Nephron (organoid): ENCODE results near the gene CDRT15L2.
A peak's percentile ranks its signal among the peaks of the same experiment; 100 is the strongest.
"Not testable (repeated sequence)": the region's sequence is repeated elsewhere in the genome, so short reads cannot be mapped to it uniquely, and the experiment has no call there.

Source experiments
- H3K27ac Mint-ChIP-seq, 3 experiments: 2 replicates each; pipeline ENCODE4 v1.8.0; 2020; ENCODE audit warnings: mixed read lengths in 3 of 3, mild to moderate bottlenecking in 2 of 3, moderate library complexity in 1 of 3
- H3K27me3 Mint-ChIP-seq: 2 replicates; pipeline ENCODE4 v1.8.0; 2021; ENCODE audit warnings: low read depth, mild to moderate bottlenecking, moderate library complexity, mixed read lengths
- H3K36me3 Mint-ChIP-seq: 2 replicates; pipeline ENCODE4 v1.8.0; 2020; ENCODE audit warnings: low read depth, mixed read lengths
- H3K4me1 Mint-ChIP-seq: 2 replicates; pipeline ENCODE4 v1.8.0; 2020; ENCODE audit warnings: mixed read lengths
- H3K4me3 Mint-ChIP-seq, 3 experiments: 2 replicates each; pipeline ENCODE4 v1.8.0; 2020; ENCODE audit warnings: mild to moderate bottlenecking in 3 of 3, mixed read lengths in 3 of 3, moderate library complexity in 2 of 3
- H3K9me3 Mint-ChIP-seq: 2 replicates; pipeline ENCODE4 v1.8.0; 2020; ENCODE audit warnings: mixed read lengths
- CTCF ChIP-seq, 3 experiments: fragments of 200-600 bp; sonication (generic); IDR thresholded peaks; one replicate each; pipeline ENCODE4 v1.5.0; 2021; ENCODE audit warnings: antibody characterized with exemption in 3 of 3; ENCODE audit not compliant: unreplicated experiment in 3 of 3

CDRT15L2 gene

DNA sequence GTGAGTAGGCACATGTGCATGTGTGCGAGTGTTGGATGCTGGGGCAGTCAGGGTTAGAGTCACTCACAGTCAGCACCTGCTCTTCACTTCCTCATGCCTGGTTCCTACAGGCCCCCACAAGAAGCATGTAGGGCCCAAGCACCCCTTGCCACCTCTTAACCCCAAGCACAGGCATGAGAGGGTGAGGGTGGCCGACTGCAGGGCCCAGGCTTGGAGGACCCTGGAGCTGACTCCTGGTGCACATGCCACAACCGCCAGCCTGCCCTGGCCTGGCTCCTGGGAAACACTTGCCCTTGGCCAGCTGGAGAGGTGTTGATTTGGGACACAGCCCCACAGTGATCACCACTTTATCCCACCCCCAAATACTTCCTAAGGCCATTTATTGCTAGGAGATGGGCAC is 16.9 kb upstream of the CDRT15L2 start:
- Mint-ChIP-seq H3K36me3 (no peaks in the 10 kb centered on the region), H3K27me3 (peaks cover 11% of the 10 kb centered on the region), H3K27ac (no peak overlapping the region), H3K4me1 (no peaks in the 10 kb centered on the region), H3K4me3 (no peak overlapping the region), H3K9me3 (peaks cover 3% of the 10 kb centered on the region)
- no peak for TF ChIP-seq CTCF (IDR thresholded peaks at IDR 0.05; ENCODE audit: unreplicated experiment in 3 of 3)

GRCh38 chr17:20565245-20565644 is 14.3 kb upstream of the CDRT15L2 start:
- not testable (repeated sequence) for H3K27ac Mint-ChIP-seq, H3K9me3 Mint-ChIP-seq, H3K4me3 Mint-ChIP-seq, H3K36me3 Mint-ChIP-seq, H3K4me1 Mint-ChIP-seq
- peaks cover 11% of the 10 kb centered on the region for H3K27me3 Mint-ChIP-seq

GRCh38 chr17:20565711-20566110 is 13.8 kb upstream of the CDRT15L2 start:
- Mint-ChIP-seq H3K27ac (no peak overlapping the region), H3K4me1 (no peaks in the 10 kb centered on the region), H3K36me3 (no peaks in the 10 kb centered on the region), H3K9me3 (peaks cover 3% of the 10 kb centered on the region), H3K27me3 (peaks cover 11% of the 10 kb centered on the region), H3K4me3 (no peak overlapping the region)
- no peak for TF ChIP-seq CTCF (IDR thresholded peaks at IDR 0.05; ENCODE audit: unreplicated experiment in 3 of 3)

GRCh38 chr17:20566736-20567135 is 12.8 kb upstream of the CDRT15L2 start:
- not testable (repeated sequence) for H3K4me1 Mint-ChIP-seq, H3K4me3 Mint-ChIP-seq

GRCh38 chr17:20567421-20567820 is 12.1 kb upstream of the CDRT15L2 start:
- H3K36me3 Mint-ChIP-seq, H3K27ac Mint-ChIP-seq, H3K4me3 Mint-ChIP-seq, H3K4me1 Mint-ChIP-seq, H3K9me3 Mint-ChIP-seq: not testable (repeated sequence)
- H3K27me3 Mint-ChIP-seq, result peaks cover 11% of the 10 kb centered on the region

More at GRCh38 chr17:20566736-20567135, 12.8 kb upstream of the CDRT15L2 start:
- H3K27ac Mint-ChIP-seq, H3K9me3 Mint-ChIP-seq, H3K36me3 Mint-ChIP-seq: not testable (repeated sequence)
- peaks cover 11% of the 10 kb centered on the region for H3K27me3 Mint-ChIP-seq

- not testable (repeated sequence) for H3K36me3 Mint-ChIP-seq, H3K9me3 Mint-ChIP-seq, H3K27ac Mint-ChIP-seq, H3K4me3 Mint-ChIP-seq, H3K4me1 Mint-ChIP-seq
- peaks cover 11% of the 10 kb centered on the region for H3K27me3 Mint-ChIP-seq
Measured at GRCh38 chr17:20568604-20569003, 10.9 kb upstream of the CDRT15L2 start.

GRCh38 chr17:20571653-20572052 is 7.9 kb upstream of the CDRT15L2 start:
- H3K27me3 Mint-ChIP-seq, H3K36me3 Mint-ChIP-seq, H3K27ac Mint-ChIP-seq, H3K9me3 Mint-ChIP-seq, H3K4me3 Mint-ChIP-seq, H3K4me1 Mint-ChIP-seq: not testable (repeated sequence)

GRCh38 chr17:20573216-20573615 is 6.3 kb upstream of the CDRT15L2 start:
- not testable (repeated sequence) for H3K9me3 Mint-ChIP-seq, H3K4me3 Mint-ChIP-seq, H3K27me3 Mint-ChIP-seq, H3K36me3 Mint-ChIP-seq, H3K4me1 Mint-ChIP-seq, H3K27ac Mint-ChIP-seq

GRCh38 chr17:20575071-20575470 is 4.5 kb upstream of the CDRT15L2 start:
- not testable (repeated sequence) for H3K4me3 Mint-ChIP-seq, H3K27me3 Mint-ChIP-seq, H3K4me1 Mint-ChIP-seq, H3K9me3 Mint-ChIP-seq, H3K36me3 Mint-ChIP-seq, H3K27ac Mint-ChIP-seq

- H3K4me1 Mint-ChIP-seq, H3K27ac Mint-ChIP-seq, H3K9me3 Mint-ChIP-seq, H3K36me3 Mint-ChIP-seq, H3K27me3 Mint-ChIP-seq, H3K4me3 Mint-ChIP-seq: not testable (repeated sequence)
Measured at GRCh38 chr17:20583891-20584577, 4.5 kb downstream of the CDRT15L2 start.

DNA sequence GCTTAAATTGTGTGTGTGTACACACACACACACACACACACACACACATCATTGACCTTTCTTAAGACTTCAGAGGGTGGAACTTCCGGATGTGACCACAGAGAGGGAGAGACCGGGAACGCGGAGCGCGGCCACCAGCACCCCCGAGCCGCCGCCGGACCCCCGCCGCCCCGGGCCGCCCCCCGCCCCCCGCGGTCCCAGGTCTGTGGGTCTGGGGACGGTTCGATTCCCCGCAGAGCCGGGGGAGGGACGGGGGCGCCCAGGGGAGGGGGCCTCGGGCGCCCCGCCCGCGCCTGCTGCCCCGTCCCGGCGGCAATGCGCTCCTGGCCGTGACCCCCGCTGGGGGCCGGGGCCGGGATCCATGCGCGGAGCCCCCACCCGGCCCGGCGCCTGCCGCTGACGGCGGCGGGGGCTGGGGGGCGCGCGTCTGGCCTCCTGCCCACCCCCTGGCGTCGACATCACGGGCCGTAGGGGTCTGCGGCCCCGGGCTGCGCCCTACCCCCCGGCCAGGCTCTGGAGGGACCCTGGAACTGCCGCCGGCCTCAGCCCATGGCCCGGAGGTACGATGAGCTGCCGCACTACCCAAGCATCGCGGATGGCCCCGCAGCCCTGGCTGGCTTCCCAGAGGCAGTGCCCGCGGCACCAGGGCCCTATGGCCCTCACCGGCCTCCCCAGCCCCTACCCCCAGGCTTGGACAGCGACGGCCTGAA is 9.4 kb downstream of the CDRT15L2 start:
- H3K9me3 Mint-ChIP-seq, H3K4me1 Mint-ChIP-seq, H3K27me3 Mint-ChIP-seq, H3K27ac Mint-ChIP-seq, H3K36me3 Mint-ChIP-seq: not testable (repeated sequence)
- H3K4me3 Mint-ChIP-seq, result peak overlapping the region; percentile 83 to 88 (median 84)

- not testable (repeated sequence) for H3K36me3 Mint-ChIP-seq, H3K27ac Mint-ChIP-seq, H3K4me1 Mint-ChIP-seq, H3K27me3 Mint-ChIP-seq, H3K9me3 Mint-ChIP-seq
- peak overlapping the region; percentile 83 to 88 (median 84) for H3K4me3 Mint-ChIP-seq
Measured at GRCh38 chr17:20589454-20589810, 9.9 kb downstream of the CDRT15L2 start.

DNA sequence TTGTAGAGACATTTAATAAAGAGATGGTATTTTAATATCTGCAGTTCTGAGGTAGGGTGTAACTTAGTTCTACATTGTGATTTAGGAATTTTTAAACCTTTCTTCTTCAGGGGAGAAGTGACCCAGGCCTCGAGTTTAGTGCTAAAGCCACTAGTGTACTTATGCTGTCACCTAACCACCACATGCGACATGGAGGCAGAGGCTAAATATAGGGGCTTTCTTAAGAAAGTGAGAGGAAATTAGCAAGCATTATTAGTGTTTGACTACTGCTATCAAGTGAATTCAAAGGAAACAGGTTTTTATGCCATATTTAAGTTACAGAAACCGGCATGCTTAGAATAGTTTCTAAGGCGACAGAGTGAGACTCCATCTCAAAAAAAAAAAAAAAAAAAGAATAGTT is 11.5 kb downstream of the CDRT15L2 start:
- not testable (repeated sequence) for H3K36me3 Mint-ChIP-seq, H3K4me3 Mint-ChIP-seq, H3K4me1 Mint-ChIP-seq, H3K9me3 Mint-ChIP-seq, H3K27me3 Mint-ChIP-seq, H3K27ac Mint-ChIP-seq
